ENCODE measurements around the gene ZFP36L2.
A peak's percentile ranks its signal among the peaks of the same experiment; 100 is the strongest.

Gene ZFP36L2

DNA sequence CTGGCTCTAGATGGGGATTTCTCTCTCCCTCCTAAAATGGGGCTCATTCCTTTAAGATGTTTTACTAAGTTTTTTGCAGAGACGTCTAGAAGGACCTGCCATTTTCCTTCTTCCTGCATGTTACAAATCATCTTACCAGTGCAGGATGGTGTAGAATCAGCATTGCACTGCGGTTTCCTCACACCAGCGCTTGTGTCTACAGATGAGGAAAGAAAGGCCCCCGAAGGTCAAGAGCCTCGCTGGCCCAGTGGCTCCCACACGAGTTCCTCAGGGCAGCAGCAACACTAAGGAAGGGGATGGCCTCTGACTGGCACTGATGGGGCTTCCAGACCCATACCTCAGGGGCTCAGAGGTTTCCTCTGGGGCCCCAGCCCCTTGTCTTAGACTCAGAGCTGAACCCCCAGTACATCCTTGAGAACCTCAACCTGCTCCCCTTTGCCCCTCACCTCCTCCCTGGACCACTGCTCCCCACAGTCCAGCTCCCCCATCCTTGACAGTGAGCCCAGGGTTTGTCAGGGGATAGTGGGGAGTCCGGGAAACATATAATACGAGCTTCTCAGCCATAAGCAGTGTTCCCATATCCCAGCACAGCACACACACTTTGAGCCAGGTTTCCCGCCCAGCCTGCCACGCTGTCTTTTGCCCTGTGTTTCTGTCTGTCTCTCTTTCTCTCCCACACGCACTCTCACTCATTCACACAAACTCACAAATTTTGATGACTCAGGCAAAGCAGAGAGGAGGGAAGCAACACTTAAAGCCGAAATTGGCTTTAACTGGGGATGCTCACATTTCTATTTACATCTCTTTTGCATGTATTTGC, 29.4 kb downstream of the ZFP36L2 start:
- H3K4me3 ChIP-seq (replicated peaks; ENCODE audit: low read depth, low read length): no peak overlapping the region
- TF ChIP-seq, protein P1, sequence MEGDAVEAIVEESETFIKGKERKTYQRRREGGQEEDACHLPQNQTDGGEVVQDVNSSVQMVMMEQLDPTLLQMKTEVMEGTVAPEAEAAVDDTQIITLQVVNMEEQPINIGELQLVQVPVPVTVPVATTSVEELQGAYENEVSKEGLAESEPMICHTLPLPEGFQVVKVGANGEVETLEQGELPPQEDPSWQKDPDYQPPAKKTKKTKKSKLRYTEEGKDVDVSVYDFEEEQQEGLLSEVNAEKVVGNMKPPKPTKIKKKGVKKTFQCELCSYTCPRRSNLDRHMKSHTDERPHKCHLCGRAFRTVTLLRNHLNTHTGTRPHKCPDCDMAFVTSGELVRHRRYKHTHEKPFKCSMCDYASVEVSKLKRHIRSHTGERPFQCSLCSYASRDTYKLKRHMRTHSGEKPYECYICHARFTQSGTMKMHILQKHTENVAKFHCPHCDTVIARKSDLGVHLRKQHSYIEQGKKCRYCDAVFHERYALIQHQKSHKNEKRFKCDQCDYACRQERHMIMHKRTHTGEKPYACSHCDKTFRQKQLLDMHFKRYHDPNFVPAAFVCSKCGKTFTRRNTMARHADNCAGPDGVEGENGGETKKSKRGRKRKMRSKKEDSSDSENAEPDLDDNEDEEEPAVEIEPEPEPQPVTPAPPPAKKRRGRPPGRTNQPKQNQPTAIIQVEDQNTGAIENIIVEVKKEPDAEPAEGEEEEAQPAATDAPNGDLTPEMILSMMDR (IDR thresholded peaks at IDR 0.05; ENCODE audit: low read depth, low read length, missing control alignments): no peak
- no peak for DNase-seq (ENCODE audit: extremely low read depth, low read depth)

DNA sequence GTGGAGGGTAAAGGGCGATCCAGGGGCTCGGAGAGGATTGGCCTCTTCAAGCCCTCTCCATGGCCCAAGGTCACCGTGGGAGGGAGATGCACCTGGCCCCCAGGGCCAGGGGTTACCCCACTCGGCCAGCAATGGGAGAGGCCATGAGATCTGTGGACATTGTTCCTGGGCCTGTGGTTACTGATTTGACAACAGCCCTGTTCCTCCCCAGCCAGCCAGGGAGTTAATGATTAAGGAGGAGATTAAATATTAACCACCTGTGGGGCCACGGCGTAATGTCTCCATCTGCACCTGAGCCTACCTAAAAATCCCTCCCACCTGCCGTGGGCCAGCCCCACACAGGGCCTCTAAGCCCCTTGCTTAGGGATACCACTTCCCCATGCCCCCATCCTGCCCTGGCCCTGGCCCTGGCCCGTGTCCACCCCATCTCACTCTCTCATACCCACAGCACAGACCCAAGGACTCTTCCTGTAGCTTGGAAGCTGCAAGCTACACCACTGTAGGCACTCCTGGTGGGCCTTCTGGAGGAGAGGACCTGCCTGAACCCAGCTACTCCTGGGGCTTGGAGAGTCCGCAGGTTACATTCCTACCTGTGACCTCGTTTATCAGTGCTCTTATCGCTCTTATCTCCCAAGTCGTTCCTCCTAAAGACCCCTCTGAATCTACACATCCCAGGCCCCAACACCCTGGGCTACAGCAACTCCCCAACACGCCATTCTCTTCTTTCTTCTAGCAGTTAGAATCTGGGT, 32.1 kb downstream of the ZFP36L2 start:
- no peak for DNase-seq (ENCODE audit: extremely low read depth, low read depth)
- TF ChIP-seq, protein P1 (IDR thresholded peaks at IDR 0.05; ENCODE audit: low read depth, low read length, missing control alignments): no peak

DNA sequence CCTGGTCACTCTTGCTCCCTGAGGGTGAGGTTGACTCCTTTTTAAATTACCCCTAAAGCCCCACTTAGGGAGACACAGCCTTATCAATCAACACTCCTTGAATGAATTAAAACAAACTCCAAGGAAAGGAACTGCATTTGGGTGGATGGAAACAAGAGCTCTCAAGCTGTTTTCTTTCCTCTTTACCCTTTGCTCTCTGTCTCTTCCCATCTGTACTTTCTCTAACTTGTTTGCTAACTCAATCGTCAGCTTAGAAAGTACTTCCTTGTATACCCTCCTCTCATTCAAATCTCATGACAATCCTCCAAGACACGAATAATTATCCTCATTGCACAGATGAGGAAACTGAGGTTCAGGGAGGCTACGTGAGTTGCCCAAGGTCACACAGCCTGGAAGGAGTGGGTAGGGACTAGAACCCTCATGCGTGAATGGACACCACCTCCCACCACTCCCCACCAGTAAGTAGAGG, 32.7 kb downstream of the ZFP36L2 start:
- TF ChIP-seq, protein P1 (IDR thresholded peaks at IDR 0.05; ENCODE audit: low read depth, low read length, missing control alignments): no peak
- H3K4me3 ChIP-seq (replicated peaks; ENCODE audit: low read depth, low read length): no peak overlapping the region
- no peak for DNase-seq (ENCODE audit: extremely low read depth, low read depth)

More for the DNA sequence above, 32.1 kb downstream of the ZFP36L2 start:
- H3K4me3 ChIP-seq (replicated peaks; ENCODE audit: low read depth, low read length): no peak overlapping the region

DNA sequence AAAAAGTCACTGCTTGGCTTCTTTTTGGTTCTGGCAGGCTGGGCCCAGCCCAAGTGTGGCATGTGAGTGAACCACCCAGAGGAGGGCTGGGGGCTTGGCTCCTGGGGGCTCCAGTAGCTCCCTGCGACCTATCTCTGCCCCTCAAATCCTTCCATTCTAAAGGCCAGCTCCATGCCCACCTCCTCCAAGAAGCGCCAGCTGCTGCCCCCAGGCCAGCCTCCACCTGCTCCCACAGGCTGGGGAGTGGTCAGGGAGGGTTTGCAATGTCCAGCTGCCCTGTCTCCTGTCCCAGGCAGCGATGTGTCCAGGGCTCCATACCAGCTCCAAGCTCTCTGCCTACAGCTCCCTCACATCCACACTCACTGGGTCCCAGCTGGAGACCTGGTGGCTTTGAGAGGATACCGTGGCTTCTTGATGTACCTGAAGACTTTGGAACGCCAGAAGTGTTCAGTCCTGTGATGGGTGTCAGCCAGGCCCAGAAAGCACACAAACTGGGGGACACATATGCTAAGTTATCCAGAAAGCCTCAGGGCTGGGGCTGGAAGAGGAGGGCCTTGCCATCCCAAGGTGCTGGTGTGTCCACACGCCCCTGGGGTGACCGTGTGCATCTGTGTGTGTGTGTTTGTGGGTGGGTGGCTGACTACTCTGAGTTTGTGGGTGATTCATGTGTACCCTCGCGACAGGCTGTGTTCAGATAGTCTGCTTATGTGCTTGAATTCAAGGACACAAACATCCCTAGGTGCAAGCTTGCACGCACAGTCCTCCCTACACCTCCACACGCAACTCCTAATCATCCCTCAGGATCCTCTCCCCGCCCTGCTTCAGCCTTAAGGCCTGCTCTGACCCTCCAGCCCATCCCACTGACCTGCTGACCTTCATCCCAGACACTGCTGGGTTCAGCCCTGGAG, 33.4 kb downstream of the ZFP36L2 start:
- DNase-seq (ENCODE audit: extremely low read depth, low read depth): no peak
- H3K4me3 ChIP-seq (replicated peaks; ENCODE audit: low read depth, low read length): no peak overlapping the region
- TF ChIP-seq, protein P1 (IDR thresholded peaks at IDR 0.05; ENCODE audit: low read depth, low read length, missing control alignments): no peak

DNA sequence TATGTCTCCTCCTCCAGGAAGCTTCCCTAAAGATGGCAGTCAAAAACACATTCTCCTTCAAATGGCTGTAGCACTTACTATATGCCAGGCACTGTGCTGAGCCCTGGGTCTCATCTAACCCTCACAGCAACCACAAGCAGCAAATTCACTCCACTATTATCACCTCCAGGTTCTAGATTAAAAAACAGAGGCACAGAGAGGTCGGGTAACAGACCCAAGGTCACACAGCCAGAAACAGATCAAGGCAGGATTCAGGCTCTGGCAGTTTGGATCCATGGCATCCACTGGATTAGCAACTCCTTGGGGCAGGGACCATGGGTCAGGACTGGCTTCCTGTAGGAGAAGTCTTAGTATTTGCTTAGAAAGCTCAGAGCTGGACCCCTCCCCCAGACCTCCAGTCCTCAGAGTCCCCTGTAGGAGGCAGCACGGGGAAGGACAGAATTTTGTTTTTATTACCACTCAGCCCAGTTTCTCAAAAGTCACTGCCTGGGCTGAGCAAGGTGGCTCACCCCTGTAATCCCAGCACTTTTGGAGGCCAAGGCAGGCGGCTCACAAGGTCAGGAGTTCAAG, 34.4 kb downstream of the ZFP36L2 start:
- H3K4me3 ChIP-seq (replicated peaks; ENCODE audit: low read depth, low read length): no peak overlapping the region
- no peak for DNase-seq (ENCODE audit: extremely low read depth, low read depth)

More for the DNA sequence above, 34.4 kb downstream of the ZFP36L2 start:
- TF ChIP-seq, protein P1 (IDR thresholded peaks at IDR 0.05; ENCODE audit: low read depth, low read length, missing control alignments): peak; percentile 37
